Activated naive CD4-positive, alpha-beta T cell treated with anti-CD3 and anti-CD28 coated beads, Interleukin-2, amount 50 U/mL, for 72 hours (primary cell): ENCODE results near the gene SH3BP1. TPM values are rescaled to one million over a fixed set of nuclear protein-coding genes. Genes with fewer than 3 reads are reported as not detected.
"Not testable (repeated sequence)": the region's sequence is repeated elsewhere in the genome, so short reads cannot be mapped to it uniquely, and the experiment has no call there.

Experiments
- ATAC-seq, 2 donors: fragments of 150-1000 bp; cut with Tn5 transposase; 2 replicates each; pipeline ENCODE4 v1.10.0; 2021; ENCODE audit warnings: mild to moderate bottlenecking in 2 of 2, moderate library complexity in 2 of 2
- DNase-seq, 2 donors: peaks; one replicate each; pipeline ENCODE4 v3.0.0; 2021 to 2022; ENCODE audit warnings: low spot score in 2 of 2
- H3K27ac Mint-ChIP-seq, 2 donors: one replicate each; pipeline ENCODE4 v1.8.0; 2022; ENCODE audit warnings: mild to moderate bottlenecking in 2 of 2, mixed read lengths in 2 of 2
- H3K36me3 Mint-ChIP-seq, 2 donors: one replicate each; pipeline ENCODE4 v1.8.0; 2022; ENCODE audit warnings: mixed read lengths in 2 of 2
- H3K9me3 Mint-ChIP-seq, 2 donors: one replicate each; pipeline ENCODE4 v1.8.0; 2022; ENCODE audit warnings: mixed read lengths in 2 of 2
- total RNA-seq, 2 donors: library from RNA; stranded (reverse); gene quantifications; one replicate each; pipeline ENCODE4 v1.2.3, GENCODE V29; 2022

SH3BP1 gene
- total RNA-seq, 2 donors from 2014 or later: 82.9 to 98.5 TPM

DNA sequence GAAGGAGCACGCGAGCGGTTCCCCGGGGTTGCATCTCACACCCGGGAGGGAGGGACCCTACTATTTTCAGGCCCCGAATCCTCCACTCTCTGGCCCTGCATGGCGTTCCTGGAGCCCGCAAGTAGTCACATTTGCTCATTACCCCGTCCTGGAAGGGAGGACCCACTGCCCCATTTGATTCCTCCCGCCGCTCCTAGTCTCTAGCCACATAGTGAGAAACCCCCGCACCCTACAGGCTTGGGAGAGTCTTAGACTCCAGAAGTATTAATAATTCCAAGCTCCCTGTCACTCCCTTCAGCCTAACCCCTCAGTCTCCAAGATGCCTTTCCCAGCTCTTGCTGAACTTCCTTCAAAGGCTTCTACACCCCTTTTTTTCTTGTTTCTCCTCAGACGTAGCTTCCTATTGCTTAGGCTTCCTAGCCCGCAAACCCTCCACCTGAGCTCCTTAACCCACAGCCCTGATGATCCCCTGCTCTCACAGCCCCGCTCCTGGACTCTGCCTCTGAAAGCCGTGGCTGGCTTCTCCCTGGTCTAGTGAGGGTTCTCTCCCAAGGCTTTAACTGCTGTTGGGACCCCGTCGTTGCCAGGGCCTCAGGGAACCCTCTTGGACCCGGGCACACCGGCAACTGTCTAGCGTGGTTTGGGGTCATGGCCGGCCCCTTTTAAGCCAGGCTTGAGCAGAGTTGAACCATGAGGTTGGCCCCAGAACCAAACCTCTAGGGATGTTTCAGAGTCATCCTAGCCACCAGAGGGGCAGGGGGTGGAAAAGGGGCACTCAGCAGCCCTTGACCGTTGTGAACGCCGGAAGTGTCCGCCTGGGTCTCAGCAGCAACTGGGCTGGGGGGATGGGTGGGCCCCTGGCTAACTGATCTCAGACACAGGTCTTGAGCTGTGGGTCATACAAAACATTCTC is 30.0 kb upstream of the SH3BP1 start:
- DNase-seq (no peak), ATAC-seq (no peak)
- peak overlapping the region; percentile 88 to 95 for H3K27ac Mint-ChIP-seq
- H3K9me3 Mint-ChIP-seq: no peaks in the 10 kb centered on the region
- peaks cover 7% of the 10 kb centered on the region in 2 donors for H3K36me3 Mint-ChIP-seq

DNA sequence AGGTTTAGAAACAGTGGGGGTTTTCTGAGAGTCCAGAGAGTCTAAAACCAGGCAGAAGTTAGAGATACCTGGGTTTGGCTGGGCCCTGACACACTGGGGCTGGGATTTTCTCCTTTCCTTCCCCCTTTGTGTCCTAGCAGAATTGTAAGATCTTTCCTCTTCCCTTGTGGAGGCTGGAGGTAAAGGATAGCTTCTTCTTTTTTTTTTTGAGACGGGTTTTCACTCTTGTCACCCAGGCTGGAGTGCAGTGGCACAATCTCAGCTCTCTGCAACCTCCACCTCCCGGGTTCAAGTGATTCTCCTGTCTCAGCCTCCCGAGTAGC is 29.4 kb upstream of the SH3BP1 start:
- H3K27ac Mint-ChIP-seq: peak overlapping the region; percentile 88 to 95
- DNase-seq, H3K36me3 Mint-ChIP-seq, ATAC-seq, H3K9me3 Mint-ChIP-seq: not testable (repeated sequence)

DNA sequence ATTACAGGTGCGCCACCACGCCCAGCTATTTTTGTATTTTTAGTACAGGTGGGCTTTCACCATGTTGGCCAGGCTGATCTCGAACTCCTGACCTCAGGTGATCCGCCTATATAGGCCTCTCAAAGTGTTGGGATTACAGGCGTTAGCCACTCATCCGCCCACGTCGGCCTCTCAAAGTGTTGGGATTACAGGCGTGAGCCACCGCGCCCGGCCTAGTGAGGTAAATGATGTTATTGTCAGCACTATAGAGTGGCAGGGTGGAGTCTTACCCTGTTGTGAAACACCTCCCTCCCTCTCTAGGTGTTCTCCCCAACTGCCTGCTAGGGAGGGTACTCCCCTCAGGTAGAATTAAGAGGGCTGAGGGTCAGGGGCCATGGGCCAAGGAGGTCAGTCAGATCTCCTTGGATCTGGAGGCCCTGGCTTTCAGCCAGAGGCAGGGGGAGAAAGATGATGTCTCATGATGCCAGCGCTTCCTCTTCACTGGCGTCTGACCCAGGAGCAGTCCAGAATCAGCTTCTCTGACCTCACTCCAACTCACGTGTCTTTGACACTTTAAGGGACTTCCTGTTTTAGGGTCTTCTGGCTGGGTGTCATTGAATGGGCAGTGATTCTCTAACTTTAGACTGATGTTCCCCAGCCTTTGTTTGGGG is 28.9 kb upstream of the SH3BP1 start:
- ATAC-seq (no peak), DNase-seq (no peak)
- Mint-ChIP-seq H3K36me3 (peaks cover 7% of the 10 kb centered on the region in 2 donors), H3K27ac (peak overlapping the region; percentile 77 to 88), H3K9me3 (no peaks in the 10 kb centered on the region)

DNA sequence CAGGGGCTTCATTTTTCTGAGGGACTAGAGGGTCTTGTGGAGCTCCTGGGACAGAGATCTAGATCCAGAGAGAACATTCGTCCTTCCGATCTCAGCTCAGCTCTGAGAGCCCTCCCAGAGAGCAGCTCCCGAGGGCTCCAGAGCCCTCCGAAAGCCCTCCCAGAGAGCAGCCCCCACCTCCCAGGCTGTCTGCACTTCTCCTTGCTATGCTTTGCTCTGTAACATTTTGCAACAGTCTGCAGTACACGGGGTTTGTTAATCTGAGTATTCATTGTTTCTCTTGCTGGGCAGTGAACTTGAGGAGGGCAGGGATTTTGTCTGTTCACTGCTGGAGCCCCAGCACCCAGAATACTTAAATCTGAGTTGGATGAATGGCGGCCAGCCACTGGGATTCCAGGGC is 28.3 kb upstream of the SH3BP1 start:
- ATAC-seq (no peak), DNase-seq (no peak)
- Mint-ChIP-seq H3K36me3 (peaks cover 7% of the 10 kb centered on the region in 2 donors), H3K9me3 (no peaks in the 10 kb centered on the region), H3K27ac (peak overlapping the region; percentile 77 to 88)

DNA sequence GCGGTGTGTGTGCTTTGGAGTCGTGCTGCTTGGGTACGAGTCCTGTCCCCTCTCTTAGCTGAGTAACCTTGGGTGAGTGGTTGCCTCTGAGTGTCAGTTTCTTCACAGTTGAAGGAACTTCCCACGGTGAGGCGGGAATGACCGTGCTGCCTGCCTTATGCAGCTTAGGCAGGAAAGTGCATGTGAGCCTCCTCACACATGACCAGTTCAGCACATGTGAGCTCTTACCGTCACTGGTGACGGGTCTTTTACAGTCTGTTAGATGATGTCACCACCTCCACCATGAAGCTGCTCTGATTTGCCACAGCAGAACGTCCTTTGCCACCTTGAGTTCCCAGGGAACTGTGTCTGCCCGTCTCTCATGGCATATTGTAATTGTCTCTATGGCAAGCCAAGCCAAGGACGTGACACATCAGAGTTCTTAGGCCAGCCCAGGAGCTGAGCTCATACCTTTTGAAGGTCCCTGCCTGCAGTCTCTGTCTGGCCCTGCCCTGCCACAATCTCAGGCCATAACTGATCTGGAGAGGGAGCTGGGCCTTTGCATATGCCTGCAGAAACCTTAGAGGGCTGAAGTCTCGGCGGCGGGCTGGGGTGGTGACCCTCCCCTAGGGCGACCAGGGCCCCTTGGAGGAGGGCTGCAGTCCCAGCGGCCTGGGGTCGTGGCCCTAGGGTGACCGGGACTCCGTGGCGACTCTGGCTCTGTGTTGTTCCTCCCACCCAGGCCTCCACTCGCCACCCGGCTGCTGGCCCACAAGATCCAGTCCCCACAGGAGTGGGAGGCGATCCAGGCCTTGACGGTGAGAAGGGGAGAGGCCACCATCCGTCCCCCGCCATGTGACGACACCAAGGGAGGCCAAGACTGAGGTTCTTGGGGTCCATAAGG is 23.0 kb upstream of the SH3BP1 start:
- no peak overlapping the region for H3K27ac Mint-ChIP-seq
- no peaks in the 10 kb centered on the region for H3K9me3 Mint-ChIP-seq

DNA sequence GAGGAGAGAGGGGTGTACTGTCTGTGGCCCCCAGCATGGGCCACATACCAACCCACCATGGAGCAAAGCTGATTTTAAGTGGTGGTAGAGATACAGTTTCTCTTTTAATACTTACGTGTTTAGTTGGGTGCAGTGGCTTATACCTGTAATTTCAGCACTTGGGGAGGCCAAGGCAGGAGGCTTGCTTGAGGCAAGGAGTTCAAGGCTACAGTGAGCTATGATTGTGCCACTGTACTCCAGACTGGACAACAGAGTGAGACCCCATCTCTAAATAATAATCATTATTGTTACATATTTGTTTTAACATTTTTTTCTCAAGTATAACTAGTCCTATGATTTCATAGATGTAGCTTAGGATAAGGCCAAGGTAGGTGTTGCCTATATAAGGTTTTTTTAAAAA is 22.0 kb upstream of the SH3BP1 start:
- no peaks in the 10 kb centered on the region for H3K36me3 Mint-ChIP-seq
- peak overlapping the region in 1 of 2 donors; percentile 65 for H3K27ac Mint-ChIP-seq
- ATAC-seq: no peak
- no peak for DNase-seq
- no peaks in the 10 kb centered on the region for H3K9me3 Mint-ChIP-seq

More for the DNA sequence above, 23.0 kb upstream of the SH3BP1 start:
- no peak for ATAC-seq
- H3K36me3 Mint-ChIP-seq: no peaks in the 10 kb centered on the region
- no peak for DNase-seq

DNA sequence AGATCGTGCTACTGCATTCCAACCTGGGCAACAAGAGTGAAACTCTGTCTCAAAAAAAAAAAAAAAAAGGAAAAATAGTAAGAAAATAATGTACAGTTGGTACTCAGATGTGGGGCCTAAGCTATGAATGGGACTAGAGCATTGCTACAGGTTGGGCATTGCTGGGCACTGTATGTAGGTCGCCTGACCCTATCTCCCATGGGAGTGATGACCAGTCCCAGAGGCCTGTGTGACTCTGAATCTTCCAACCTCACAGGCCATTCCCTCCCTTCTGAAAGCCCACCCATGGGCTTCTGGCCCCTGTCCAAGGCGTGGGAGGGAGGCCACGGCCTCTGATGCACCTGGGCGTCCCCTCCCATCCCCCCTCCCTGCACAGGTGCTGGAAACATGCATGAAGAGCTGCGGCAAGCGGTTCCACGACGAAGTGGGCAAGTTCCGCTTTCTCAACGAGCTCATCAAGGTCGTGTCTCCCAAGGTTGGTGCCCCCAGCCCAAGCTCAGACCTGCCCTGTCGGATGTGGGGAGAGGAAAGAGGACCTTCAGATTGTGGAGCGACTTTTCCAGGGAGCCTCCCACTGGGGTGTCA is 21.3 kb upstream of the SH3BP1 start:
- Mint-ChIP-seq H3K36me3 (no peaks in the 10 kb centered on the region), H3K27ac (peak overlapping the region in 1 of 2 donors; percentile 55), H3K9me3 (no peaks in the 10 kb centered on the region)
- no peak for DNase-seq
- no peak for ATAC-seq

DNA sequence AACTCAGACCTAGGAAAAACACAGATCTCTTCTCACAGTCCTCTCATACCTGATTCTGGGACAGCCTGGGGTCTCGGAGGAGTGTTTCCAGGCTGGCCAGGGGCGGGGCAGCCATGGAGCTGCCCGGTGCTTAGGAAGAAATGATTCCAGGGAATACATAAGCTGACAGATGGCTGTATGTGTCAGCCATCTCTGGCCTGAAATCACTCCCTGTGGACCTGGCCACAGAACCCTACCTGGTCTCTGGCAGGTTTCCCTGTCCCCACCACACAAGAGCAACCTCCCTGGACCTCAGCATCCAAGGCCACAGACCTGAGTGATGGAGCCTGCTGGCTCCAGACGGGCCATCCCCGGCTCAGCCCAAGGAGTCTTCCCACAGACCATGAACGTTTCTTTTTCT is 20.8 kb upstream of the SH3BP1 start:
- no peaks in the 10 kb centered on the region for H3K9me3 Mint-ChIP-seq
- no peak for ATAC-seq
- H3K36me3 Mint-ChIP-seq: peaks cover 0 to 3% of the 10 kb centered on the region in 2 donors
- no peak for DNase-seq
- peak overlapping the region in 1 of 2 donors; percentile 55 for H3K27ac Mint-ChIP-seq

DNA sequence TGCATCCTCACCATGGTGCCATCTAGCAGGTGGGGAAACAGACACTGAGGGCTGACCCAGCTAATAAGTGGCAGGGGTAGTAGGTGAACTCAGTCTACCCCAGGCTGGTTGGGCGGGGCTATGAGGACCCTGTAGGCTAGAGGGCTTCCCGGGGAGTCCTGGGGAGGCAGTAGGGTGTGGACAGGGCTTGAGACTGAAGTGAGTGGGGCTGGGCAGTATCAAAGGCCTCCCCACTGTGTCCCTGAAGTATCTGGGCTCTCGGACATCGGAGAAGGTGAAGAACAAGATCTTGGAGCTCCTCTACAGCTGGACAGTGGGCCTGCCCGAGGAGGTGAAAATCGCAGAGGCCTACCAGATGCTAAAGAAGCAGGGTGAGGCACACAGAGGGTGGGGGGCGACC is 19.5 kb upstream of the SH3BP1 start:
- no peak for ATAC-seq
- peaks cover 0 to 5% of the 10 kb centered on the region in 2 donors for H3K36me3 Mint-ChIP-seq

DNA sequence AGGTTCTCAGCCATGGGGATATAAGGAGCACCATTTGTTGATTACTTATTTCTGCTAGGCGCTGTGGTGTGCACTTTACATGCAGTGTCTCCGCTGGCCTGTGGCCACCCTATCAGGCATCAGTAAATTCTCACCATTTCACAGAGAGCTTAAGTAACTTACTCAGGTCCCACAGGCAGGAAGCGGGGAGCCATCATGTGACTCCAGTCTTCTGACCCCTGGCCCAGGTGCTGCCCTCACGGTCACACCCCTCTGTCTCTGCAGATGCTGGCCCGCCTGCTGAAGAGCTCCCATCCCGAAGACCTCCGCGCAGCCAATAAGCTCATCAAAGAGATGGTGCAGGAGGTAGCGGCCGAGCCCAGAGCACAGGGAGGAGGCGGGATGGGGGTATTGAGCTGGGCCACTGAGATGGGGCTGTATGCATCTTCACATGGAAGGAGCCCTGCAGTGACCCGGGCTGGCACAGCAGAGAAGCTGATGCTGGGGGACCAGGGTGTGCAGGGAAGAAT is 18.1 kb upstream of the SH3BP1 start:
- Mint-ChIP-seq H3K27ac (no peak overlapping the region), H3K36me3 (peaks cover 0 to 5% of the 10 kb centered on the region in 2 donors), H3K9me3 (no peaks in the 10 kb centered on the region)
- no peak for ATAC-seq
- DNase-seq: no peak

More for the DNA sequence above, 19.5 kb upstream of the SH3BP1 start:
- Mint-ChIP-seq H3K27ac (peak overlapping the region; percentile 30 to 85), H3K9me3 (no peaks in the 10 kb centered on the region)
- no peak for DNase-seq

DNA sequence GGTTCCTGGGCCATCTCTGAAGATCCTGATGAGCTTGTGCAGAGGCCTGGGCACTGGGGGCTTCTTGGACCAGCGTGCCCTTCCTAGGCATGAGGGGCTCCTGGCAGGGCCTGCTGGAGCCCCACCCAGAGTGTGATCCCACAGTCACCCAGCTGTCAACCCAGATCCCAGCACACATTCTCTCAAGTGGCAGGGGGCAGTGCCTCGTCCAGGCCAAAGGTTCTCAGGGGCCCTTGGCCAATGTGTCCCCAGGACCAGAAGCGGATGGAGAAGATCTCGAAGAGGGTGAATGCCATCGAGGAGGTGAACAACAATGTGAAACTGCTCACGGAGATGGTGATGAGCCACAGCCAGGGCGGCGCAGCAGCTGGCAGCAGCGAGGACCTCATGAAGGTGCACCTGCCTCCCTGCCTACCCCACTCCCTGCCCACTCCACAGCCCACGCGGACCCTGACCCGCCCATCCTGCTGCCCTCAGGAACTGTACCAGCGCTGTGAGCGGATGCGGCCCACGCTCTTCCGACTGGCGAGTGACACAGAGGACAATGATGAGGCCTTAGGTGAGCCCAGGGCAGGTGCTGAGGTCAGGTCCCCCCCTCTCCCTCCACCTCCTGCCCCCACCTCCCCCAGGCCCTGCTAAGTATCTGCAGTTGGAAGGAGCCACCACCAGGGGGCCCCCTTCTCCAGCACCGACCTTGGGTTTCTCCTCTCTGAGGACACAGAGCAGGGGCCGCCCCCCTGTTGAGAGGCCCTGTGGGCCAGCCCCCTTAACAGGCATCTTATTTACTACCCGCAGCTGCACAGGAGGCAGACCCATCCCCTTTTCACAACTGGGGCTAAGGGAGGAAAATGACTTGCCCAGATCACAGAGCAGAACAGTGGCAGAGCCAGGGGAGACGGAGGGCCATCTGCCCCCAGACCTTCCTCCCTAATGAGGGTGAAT is 16.1 kb upstream of the SH3BP1 start:
- H3K9me3 Mint-ChIP-seq: no peaks in the 10 kb centered on the region
- DNase-seq (peak in 1 of 2 donors; percentile 78), ATAC-seq (peak; percentile 82 to 84)
- peak overlapping the region; percentile 88 to 93 for H3K27ac Mint-ChIP-seq
- peaks cover 0 to 5% of the 10 kb centered on the region in 2 donors for H3K36me3 Mint-ChIP-seq

DNA sequence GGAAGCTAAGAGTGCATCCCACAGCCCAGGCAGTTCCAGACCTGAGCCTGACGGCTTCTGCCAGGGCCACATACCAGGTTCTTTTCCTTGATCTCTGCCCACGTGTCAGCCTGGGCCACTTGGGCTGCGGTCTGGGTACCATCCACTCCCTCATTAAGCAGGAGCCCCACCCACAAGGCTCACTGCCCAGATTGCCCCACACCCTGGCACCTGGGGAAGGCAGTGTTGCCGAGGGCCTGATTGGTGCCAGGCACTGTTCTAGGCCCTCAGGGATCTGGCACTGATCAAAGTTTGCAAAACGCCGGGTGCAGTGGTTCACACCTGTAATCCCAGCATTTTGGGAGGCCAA is 15.5 kb upstream of the SH3BP1 start:
- Mint-ChIP-seq H3K27ac (peak overlapping the region in 1 of 2 donors; percentile 88), H3K36me3 (peaks cover 0 to 5% of the 10 kb centered on the region in 2 donors), H3K9me3 (no peaks in the 10 kb centered on the region)
- DNase-seq (no peak), ATAC-seq (no peak)

DNA sequence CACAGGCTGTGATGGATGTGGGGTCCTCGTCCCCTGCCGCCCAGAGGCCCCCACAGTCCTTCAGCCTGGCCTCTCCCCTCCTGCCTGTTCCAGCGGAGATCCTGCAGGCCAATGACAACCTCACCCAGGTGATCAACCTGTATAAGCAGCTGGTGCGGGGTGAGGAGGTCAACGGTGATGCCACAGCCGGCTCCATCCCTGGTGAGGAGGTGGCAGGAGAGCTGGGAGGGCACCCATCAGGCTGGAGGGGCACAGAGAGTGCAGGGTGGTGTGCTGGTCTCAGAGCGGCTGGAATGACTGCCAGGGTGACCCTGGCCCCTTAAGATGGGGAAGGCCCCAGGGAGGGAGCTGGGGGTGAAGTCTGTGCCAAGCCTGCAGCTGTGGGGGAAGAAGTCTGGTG is 14.6 kb upstream of the SH3BP1 start:
- ATAC-seq: no peak
- no peak for DNase-seq
- peaks cover 0 to 5% of the 10 kb centered on the region in 2 donors for H3K36me3 Mint-ChIP-seq
- H3K27ac Mint-ChIP-seq: peak overlapping the region; percentile 56 to 88
- no peaks in the 10 kb centered on the region for H3K9me3 Mint-ChIP-seq

DNA sequence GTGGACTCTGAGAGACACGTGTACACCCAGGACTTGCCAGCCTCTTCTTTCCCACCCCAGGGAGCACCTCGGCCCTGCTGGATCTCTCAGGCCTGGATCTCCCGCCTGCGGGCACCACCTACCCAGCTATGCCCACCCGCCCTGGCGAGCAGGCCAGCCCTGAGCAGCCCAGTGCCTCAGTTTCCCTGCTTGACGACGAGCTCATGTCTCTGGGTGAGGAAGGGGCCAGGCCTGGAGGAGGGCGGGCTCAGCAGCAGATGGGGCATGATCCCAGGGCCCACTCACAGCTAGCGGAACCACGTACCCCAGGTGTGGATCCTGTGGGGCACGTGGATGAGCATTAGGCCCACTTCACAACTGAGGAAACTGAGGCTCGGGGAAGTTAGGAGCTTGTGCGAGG is 13.7 kb upstream of the SH3BP1 start:
- ATAC-seq (no peak), DNase-seq (no peak)
- peak overlapping the region; percentile 82 to 88 for H3K27ac Mint-ChIP-seq
- peaks cover 0 to 5% of the 10 kb centered on the region in 2 donors for H3K36me3 Mint-ChIP-seq
- H3K9me3 Mint-ChIP-seq: no peaks in the 10 kb centered on the region

DNA sequence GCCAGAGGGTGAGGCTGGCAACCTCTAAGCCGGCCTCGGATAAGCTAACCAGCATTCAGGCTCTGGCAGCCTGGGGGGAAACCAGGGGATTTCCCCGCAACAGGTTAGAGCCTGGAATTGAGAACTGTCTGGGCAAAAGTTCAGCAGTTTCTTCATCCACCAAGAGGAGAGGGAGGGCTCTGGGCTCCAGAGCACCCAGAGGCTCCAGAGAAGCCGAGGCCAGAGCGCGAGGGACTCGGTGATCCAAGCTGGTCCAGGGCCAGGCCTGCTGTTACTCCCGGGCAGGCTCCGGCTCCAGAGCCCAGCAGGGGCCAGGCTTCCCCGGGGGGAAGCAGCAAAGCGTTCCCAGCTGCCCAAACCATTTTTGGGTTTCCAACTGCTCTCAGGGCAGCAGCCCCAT is 13.3 kb upstream of the SH3BP1 start:
- H3K36me3 Mint-ChIP-seq: peaks cover 0 to 5% of the 10 kb centered on the region in 2 donors
- DNase-seq (no peak), ATAC-seq (no peak)
- H3K27ac Mint-ChIP-seq: peak overlapping the region; percentile 82 to 88
- H3K9me3 Mint-ChIP-seq: no peaks in the 10 kb centered on the region
